CD4-positive, alpha-beta T cell treated with Interleukin-12 subunit alpha and Interleukin-12 subunit beta, for 1 hour (primary cell): ENCODE results near the gene NKAIN1.
"Not testable (repeated sequence)": the region's sequence is repeated elsewhere in the genome, so short reads cannot be mapped to it uniquely, and the experiment has no call there.

Source experiments
- DNase-seq: peaks from one replicate; pipeline ENCODE4 v3.0.0-alpha.2; 2020

The NKAIN1 gene

GRCh38 chr1:31148409-31148808 is 91.3 kb downstream of the NKAIN1 start:
- no peak for DNase-seq

GRCh38 chr1:31145648-31146047 is 94.0 kb downstream of the NKAIN1 start:
- DNase-seq, result no peak

- no peak for DNase-seq
Measured at GRCh38 chr1:31144442-31144841, 95.2 kb downstream of the NKAIN1 start.

GRCh38 chr1:31143455-31143854 is 96.2 kb downstream of the NKAIN1 start:
- no peak for DNase-seq

- DNase-seq, result no peak
Measured at GRCh38 chr1:31142406-31142805, 97.3 kb downstream of the NKAIN1 start.

GRCh38 chr1:31140299-31140698 is 99.4 kb downstream of the NKAIN1 start:
- no peak for DNase-seq

- DNase-seq, result not testable (repeated sequence)
Measured at GRCh38 chr1:31138797-31139521, 100.7 kb downstream of the NKAIN1 start.

- DNase-seq, result not testable (repeated sequence)
Measured at GRCh38 chr1:31137873-31138272, 101.8 kb downstream of the NKAIN1 start.

GRCh38 chr1:31135973-31136600 is 103.6 kb downstream of the NKAIN1 start:
- DNase-seq, result no peak

- no peak for DNase-seq
Measured at GRCh38 chr1:31133368-31133767, 106.3 kb downstream of the NKAIN1 start.
